CD4-positive, alpha-beta T cell treated with Interleukin-12 subunit alpha and Interleukin-12 subunit beta, for 1 hour (primary cell): ENCODE data around the gene STPG1.

Experiments
- DNase-seq: peaks from one replicate; pipeline ENCODE4 v3.0.0-alpha.2; 2020

STPG1 gene

GRCh38 chr1:24364975-24365678 is 48.5 kb downstream of the STPG1 start:
- DNase-seq = no peak

GRCh38 chr1:24364605-24364974 is 49.0 kb downstream of the STPG1 start:
- DNase-seq = no peak

- no peak for DNase-seq
These were observed 49.6 kb downstream of the STPG1 start for GRCh38 chr1:24363994-24364393.

GRCh38 chr1:24362982-24363614 is 50.5 kb downstream of the STPG1 start:
- DNase-seq = no peak

GRCh38 chr1:24362396-24362795 is 51.2 kb downstream of the STPG1 start:
- DNase-seq = no peak

GRCh38 chr1:24361811-24362210 is 51.8 kb downstream of the STPG1 start:
- DNase-seq = no peak

GRCh38 chr1:24360681-24361080 is 52.9 kb downstream of the STPG1 start:
- DNase-seq = no peak

GRCh38 chr1:24357038-24357437 is 56.5 kb downstream of the STPG1 start:
- DNase-seq = no peak

GRCh38 chr1:24355466-24355865 is 58.1 kb downstream of the STPG1 start:
- DNase-seq = no peak

- DNase-seq = no peak
These were observed 60.2 kb downstream of the STPG1 start for GRCh38 chr1:24353292-24353891.

- no peak for DNase-seq
These were observed 61.5 kb downstream of the STPG1 start for GRCh38 chr1:24351918-24352627.

- no peak for DNase-seq
These were observed 62.3 kb downstream of the STPG1 start for GRCh38 chr1:24351247-24351646.

GRCh38 chr1:24349891-24350290 is 63.7 kb downstream of the STPG1 start:
- no peak for DNase-seq

- no peak for DNase-seq
These were observed 65.4 kb downstream of the STPG1 start for GRCh38 chr1:24348196-24348595.

- no peak for DNase-seq
These were observed 66.2 kb downstream of the STPG1 start for GRCh38 chr1:24347159-24347934.

GRCh38 chr1:24345334-24345733 is 68.2 kb downstream of the STPG1 start:
- no peak for DNase-seq

GRCh38 chr1:24344090-24344742 is 69.4 kb downstream of the STPG1 start:
- DNase-seq = no peak

- no peak for DNase-seq
These were observed 70.0 kb downstream of the STPG1 start for GRCh38 chr1:24343412-24344089.

GRCh38 chr1:24341260-24341659 is 72.3 kb downstream of the STPG1 start:
- no peak for DNase-seq

- DNase-seq = no peak
These were observed 72.8 kb downstream of the STPG1 start for GRCh38 chr1:24340770-24341169.

- no peak for DNase-seq
These were observed 73.6 kb downstream of the STPG1 start for GRCh38 chr1:24339996-24340395.

- DNase-seq = no peak
These were observed 75.1 kb downstream of the STPG1 start for GRCh38 chr1:24338447-24338846.
